GM19455 (cell line): ENCODE data around the gene SBNO1.
A peak's percentile ranks its signal among the peaks of the same experiment; 100 is the strongest.
"Not testable (repeated sequence)": the region's sequence is repeated elsewhere in the genome, so short reads cannot be mapped to it uniquely, and the experiment has no call there.

Source experiments
- ATAC-seq: cut with Tn5 transposase; IDR thresholded peaks from one replicate; pipeline ENCODE4 v1.9.1; 2021; ENCODE audit not compliant: unreplicated experiment

Gene SBNO1

GRCh38 chr12:123389560-123390351, 25.1 kb upstream of the SBNO1 start:
- ATAC-seq: no peak

- no peak for ATAC-seq
These were observed 24.4 kb upstream of the SBNO1 start for GRCh38 chr12:123388951-123389559.

- no peak for ATAC-seq
These were observed 23.7 kb upstream of the SBNO1 start for GRCh38 chr12:123388177-123388950.

GRCh38 chr12:123387508-123388176, 23.0 kb upstream of the SBNO1 start:
- ATAC-seq: no peak

GRCh38 chr12:123385536-123385935, 20.9 kb upstream of the SBNO1 start:
- ATAC-seq: not testable (repeated sequence)

- ATAC-seq: no peak
These were observed 20.3 kb upstream of the SBNO1 start for GRCh38 chr12:123384994-123385376.

- ATAC-seq: no peak
These were observed 19.8 kb upstream of the SBNO1 start for GRCh38 chr12:123384318-123384993.

- no peak for ATAC-seq
These were observed 18.0 kb upstream of the SBNO1 start for GRCh38 chr12:123382684-123383083.

GRCh38 chr12:123379391-123379790, 14.7 kb upstream of the SBNO1 start:
- ATAC-seq: no peak

GRCh38 chr12:123372415-123372814, 7.8 kb upstream of the SBNO1 start:
- ATAC-seq: not testable (repeated sequence)

GRCh38 chr12:123371667-123372368, 7.2 kb upstream of the SBNO1 start:
- not testable (repeated sequence) for ATAC-seq

- no peak for ATAC-seq
These were observed 4.6 kb upstream of the SBNO1 start for GRCh38 chr12:123369229-123369628.

GRCh38 chr12:123368431-123368830, 3.8 kb upstream of the SBNO1 start:
- not testable (repeated sequence) for ATAC-seq

GRCh38 chr12:123367511-123367910, 2.9 kb upstream of the SBNO1 start:
- ATAC-seq: no peak

- ATAC-seq: peak; percentile 62
These were observed 624 bp upstream of the SBNO1 start for GRCh38 chr12:123365025-123365917.

- ATAC-seq: peak; percentile 22
These were observed 711 bp downstream of the SBNO1 start for GRCh38 chr12:123363740-123364531.

- no peak for ATAC-seq
These were observed 1.3 kb downstream of the SBNO1 start for GRCh38 chr12:123363390-123363739.

GRCh38 chr12:123358035-123358434, 6.6 kb downstream of the SBNO1 start:
- ATAC-seq: no peak
